Panc1 (cell line): ENCODE measurements around the gene NOSTRIN. TPM values are rescaled to one million over a fixed set of nuclear protein-coding genes. Genes with fewer than 3 reads are reported as not detected.

Source experiments
- ATAC-seq: fragments of 200-7000 bp; cut with Tn5 transposase; 2 replicates; pipeline ENCODE4 v1.9.1; 2020; ENCODE audit warnings: mild to moderate bottlenecking, moderate library complexity
- BruUV-seq: library from RNA; stranded (reverse); fragments of 400-500 nt; replicated peaks from 2 replicates; lab custom pipeline; 2021; lab: Mats Ljungman, UMichigan
- CTCF ChIA-PET: fragments of 300-600 bp; sonication (Branson Sonifier 250); formaldehyde crosslinking; loops from one replicate; lab custom pipeline; 2022; ENCODE audit warnings: antibody characterized with exemption; lab: Charles Lee
- POLR2A ChIA-PET: fragments of 300-600 bp; sonication (Branson Sonifier 250); formaldehyde crosslinking; loops from one replicate; lab custom pipeline; 2022; ENCODE audit warnings: antibody characterized with exemption; lab: Charles Lee
- DNase-seq: peaks from one replicate; pipeline ENCODE4 v3.0.0-alpha.2; 2010; ENCODE audit warnings: low read depth, low spot score
- H3K27ac ChIP-seq: 2 replicates; pipeline ENCODE4 v1.5.1; 2011; ENCODE audit warnings: mild to moderate bottlenecking, low read length, inconsistent platforms
- H3K27me3 ChIP-seq: fragments of 200-500 bp; sonication (Bioruptor generic); 2 replicates; pipeline ENCODE4 v1.6.0; 2014; ENCODE audit warnings: low read length, inconsistent platforms; ENCODE audit not compliant: control insufficient read depth, insufficient read depth
- H3K36me3 ChIP-seq: fragments of 200-500 bp; sonication (Bioruptor generic); 2 replicates; pipeline ENCODE4 v1.5.1; 2014; ENCODE audit warnings: inconsistent platforms, mild to moderate bottlenecking, low read length, moderate library complexity; ENCODE audit not compliant: control insufficient read depth, insufficient read depth
- H3K4me1 ChIP-seq: 2 replicates; pipeline ENCODE4 v1.5.1; 2011; ENCODE audit warnings: inconsistent platforms, mild to moderate bottlenecking, low read length, moderate library complexity; ENCODE audit not compliant: control insufficient read depth, insufficient read depth
- H3K4me3 ChIP-seq, 2 experiments: 2 replicates each; pipeline ENCODE4 v1.5.1; 2011 to 2012; ENCODE audit warnings: low read depth in 2 of 2, low read length in 2 of 2, mild to moderate bottlenecking in 2 of 2, inconsistent platforms in 1 of 2, moderate library complexity in 1 of 2
- H3K9me3 ChIP-seq: fragments of 200-500 bp; sonication (Bioruptor generic); 2 replicates; pipeline ENCODE4 v1.5.1; 2014; ENCODE audit warnings: low read depth, mild to moderate bottlenecking, inconsistent platforms, low read length, moderate library complexity; ENCODE audit not compliant: control insufficient read depth, insufficient read depth
- CTCF ChIP-seq: fragments of 450-650 bp; IDR thresholded peaks from 2 replicates; pipeline ENCODE4 v1.5.1; 2017; ENCODE audit warnings: mild to moderate bottlenecking
- POLR2AphosphoS5 ChIP-seq: IDR thresholded peaks from 2 replicates; pipeline ENCODE4 v1.6.1; 2012; ENCODE audit warnings: mild to moderate bottlenecking, low read depth, low read length, moderate library complexity
- REST ChIP-seq, 2 experiments: IDR thresholded peaks; 2 replicates each; pipeline ENCODE4 v1.6.1; 2011 to 2012; ENCODE audit warnings: low read depth in 2 of 2, control low read depth in 1 of 2, low read length in 1 of 2, mild to moderate bottlenecking in 1 of 2, moderate library complexity in 1 of 2; ENCODE audit not compliant: insufficient read depth in 1 of 2
- SIN3A ChIP-seq: IDR thresholded peaks from 2 replicates; pipeline ENCODE4 v1.6.1; 2012; ENCODE audit warnings: low read depth, mild to moderate bottlenecking, low read length, moderate library complexity, borderline replicate concordance; ENCODE audit not compliant: insufficient read depth
- TCF7L2 ChIP-seq: IDR thresholded peaks from 2 replicates; pipeline ENCODE4 v1.6.1; 2011; ENCODE audit warnings: mild to moderate bottlenecking, low read depth, low read length, inconsistent platforms
- in situ Hi-C: cut with HindIII; loops from 2 replicates; pipeline ENCODE4 v1.10.0; 2016; ENCODE audit warnings: low sequenced_read_pairs, low pct_unique_long_range_greater_than_20kb
- intact Hi-C: fragments of 100-400 bp; cut with micrococcal nuclease; formaldehyde crosslinking; loops from one replicate; pipeline ENCODE4 v1.10.0; 2022; ENCODE audit not compliant: unreplicated experiment
- total RNA-seq: library from RNA; stranded (reverse); gene quantifications from one replicate; pipeline ENCODE4 v1.2.1, GENCODE V29; 2021; ENCODE audit not compliant: unreplicated experiment

Gene NOSTRIN
- total RNA-seq, 1 experiment from 2014 or later: not detected

- Histone ChIP-seq H3K4me1 (no peaks in the 10 kb centered on the region), H3K27ac (no peak overlapping the region), H3K4me3 (no peak overlapping the region), H3K27me3 (peaks cover 2% of the 10 kb centered on the region; the same call in 1 of the 2 replicates), H3K36me3 (no peaks in the 10 kb centered on the region), H3K9me3 (no peaks in the 10 kb centered on the region)
- ATAC-seq (no peak), DNase-seq (no peak)
- ChIA-PET CTCF (no interaction called here), POLR2A (no interaction called here)
- BruUV-seq: no TSS peak
- no peak for TF ChIP-seq REST (IDR thresholded peaks at IDR 0.05; ENCODE audit: insufficient read depth in 1 of 2, low read depth in 2 of 2, low read length in 1 of 2)
- intact Hi-C loops: no loop called here
- in situ Hi-C loops: no loop called here
These were observed 22.7 kb downstream of the NOSTRIN start for GRCh38 chr2:168825126-168825525.

GRCh38 chr2:168830958-168831357, 28.5 kb downstream of the NOSTRIN start:
- POLR2A ChIA-PET: no interaction called here
- in situ Hi-C loops (no loop called here), intact Hi-C loops (no loop called here)
- no peak overlapping the region for H3K4me3 ChIP-seq
- BruUV-seq: no TSS peak
- TF ChIP-seq REST (IDR thresholded peaks at IDR 0.05; ENCODE audit: insufficient read depth in 1 of 2, low read depth in 2 of 2, low read length in 1 of 2) (no peak), CTCF (no peak), SIN3A (no peak), POLR2AphosphoS5 (no peak), TCF7L2 (no peak)
- no peaks in the 10 kb centered on the region for H3K36me3 ChIP-seq
- CTCF ChIA-PET: no interaction called here
- no peak overlapping the region for H3K27ac ChIP-seq
- no peaks in the 10 kb centered on the region for H3K9me3 ChIP-seq
- DNase-seq: no peak
- no peak for ATAC-seq
- peaks cover 4% of the 10 kb centered on the region for H3K27me3 ChIP-seq
- no peaks in the 10 kb centered on the region for H3K4me1 ChIP-seq
